GM12878 (cell line): ENCODE results near the gene KBTBD13. TPM values are rescaled to one million over a fixed set of nuclear protein-coding genes. Genes with fewer than 3 reads are reported as not detected.

Source experiments
- BCLAF1 ChIP-seq: fragments of 450-650 bp; IDR thresholded peaks from 2 replicates; pipeline ENCODE4 v1.6.1; 2017; ENCODE audit warnings: antibody characterized with exemption, mild to moderate bottlenecking, moderate library complexity
- CTCF ChIP-seq, 3 experiments: IDR thresholded peaks in 2 of 3; conservative IDR thresholded peaks in 1 of 3; 2 replicates each; pipeline ENCODE4 v1.5.1; 2011; ENCODE audit warnings: low read depth in 3 of 3, low read length in 3 of 3, mild to moderate bottlenecking in 3 of 3, control low read depth in 2 of 3, moderate library complexity in 2 of 3, inconsistent platforms in 1 of 3, mixed read lengths in 1 of 3; ENCODE audit not compliant: control insufficient read depth in 2 of 3, insufficient read depth in 1 of 3; ENCODE audit errors: extremely low read depth in 1 of 3
- GATAD2B ChIP-seq: fragments of 450-650 bp; conservative IDR thresholded peaks from 2 replicates; pipeline ENCODE4 v1.6.1; 2017; ENCODE audit warnings: low read depth, mild to moderate bottlenecking, moderate library complexity
- NFXL1 ChIP-seq: fragments of 450-650 bp; IDR thresholded peaks from 2 replicates; pipeline ENCODE4 v1.6.1; 2017; ENCODE audit warnings: antibody characterized with exemption, mild to moderate bottlenecking, borderline replicate concordance
- SMC3 ChIP-seq: IDR thresholded peaks from 2 replicates; pipeline ENCODE4 v1.6.1; 2011; ENCODE audit warnings: low read length, improper control_type of control experiment, borderline replicate concordance
- polyA plus RNA-seq, 11 experiments: library from polyadenylated mRNA; depleted of rRNA in 4 of 11; unstranded in 6 of 11; stranded (reverse) in 5 of 11; fragments of >200 nt; fragmentation: Nextera tagmentation in 4 of 11; fragmentation: Illumina TruSeq in 1 of 11; extraction: Ambion mirVana in 4 of 11; extraction: Trizol in 1 of 11; gene quantifications; 1 replicate in 1 of 11; 2 replicates in 10 of 11; pipeline versions ENCODE4 v1.2.1 to v1.2.3, GENCODE V29; 2011 to 2016; ENCODE audit warnings: inconsistent platforms in 2 of 11, missing spikeins in 2 of 11, low read depth in 1 of 11
- total RNA-seq, 4 experiments: library from RNA; depleted of rRNA in 3 of 4; stranded (reverse); fragments of >200 nt in 3 of 4; fragmentation: Illumina TruSeq in 1 of 4; extraction: Trizol in 1 of 4; gene quantifications; 2 replicates each; pipeline versions ENCODE4 v1.2.1 to v1.2.3, GENCODE V29; 2013 to 2021
- TF ChIP-seq, protein P1 (sequence below): fragments of 450-650 bp; IDR thresholded peaks from 2 replicates; pipeline ENCODE4 v1.6.1; 2017; ENCODE audit warnings: mild to moderate bottlenecking

Gene KBTBD13
- total and polyA plus RNA-seq, 10 of the 15 experiments (the other 5 are each of a cell fraction or from before 2014, with no cell fraction given), result 0.06 TPM; not detected in 9

GRCh38 chr15:65077981-65078352 lies 1.4 kb downstream of the KBTBD13 start (continued):
- TF ChIP-seq, protein P1, sequence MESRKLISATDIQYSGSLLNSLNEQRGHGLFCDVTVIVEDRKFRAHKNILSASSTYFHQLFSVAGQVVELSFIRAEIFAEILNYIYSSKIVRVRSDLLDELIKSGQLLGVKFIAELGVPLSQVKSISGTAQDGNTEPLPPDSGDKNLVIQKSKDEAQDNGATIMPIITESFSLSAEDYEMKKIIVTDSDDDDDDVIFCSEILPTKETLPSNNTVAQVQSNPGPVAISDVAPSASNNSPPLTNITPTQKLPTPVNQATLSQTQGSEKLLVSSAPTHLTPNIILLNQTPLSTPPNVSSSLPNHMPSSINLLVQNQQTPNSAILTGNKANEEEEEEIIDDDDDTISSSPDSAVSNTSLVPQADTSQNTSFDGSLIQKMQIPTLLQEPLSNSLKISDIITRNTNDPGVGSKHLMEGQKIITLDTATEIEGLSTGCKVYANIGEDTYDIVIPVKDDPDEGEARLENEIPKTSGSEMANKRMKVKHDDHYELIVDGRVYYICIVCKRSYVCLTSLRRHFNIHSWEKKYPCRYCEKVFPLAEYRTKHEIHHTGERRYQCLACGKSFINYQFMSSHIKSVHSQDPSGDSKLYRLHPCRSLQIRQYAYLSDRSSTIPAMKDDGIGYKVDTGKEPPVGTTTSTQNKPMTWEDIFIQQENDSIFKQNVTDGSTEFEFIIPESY, result no peak
- TF ChIP-seq BCLAF1, result no peak
- no peak for TF ChIP-seq GATAD2B
- peak; percentile 46; the same call in 1 of the 2 replicates for TF ChIP-seq SMC3
- TF ChIP-seq NFXL1, result no peak
- TF ChIP-seq CTCF (IDR thresholded peaks at IDR 0.05 in 2 of 3, conservative IDR thresholded peaks at IDR 0.05 in 1 of 3; ENCODE audit: control insufficient read depth in 2 of 3, extremely low read depth in 1 of 3, insufficient read depth in 1 of 3, low read depth in 3 of 3, low read length in 3 of 3), result peak; percentile 3 to 45 (median 43); a peak in 3 of 6 replicates
